Posterior cingulate gyrus (tissue), 11 donors: ENCODE data around the gene HEATR1.

ENCODE experiments used
- DNase-seq, 10 donors: peaks; one replicate each; pipeline versions ENCODE4 v3.0.0 to v3.0.0-alpha.2; 2020 to 2021; ENCODE audit warnings: mixed read lengths in 3 of 10
- intact Hi-C: fragments of 100-400 bp; cut with DNase I; formaldehyde crosslinking; loops from one replicate; pipeline ENCODE4 v1.15.1; 2023

The HEATR1 gene

GRCh38 chr1:236543065-236543669, 61.1 kb downstream of the HEATR1 start:
- DNase-seq: no peak
- intact Hi-C loops: no loop called here

- intact Hi-C loops: no loop called here
- DNase-seq: no peak
These were observed 62.6 kb downstream of the HEATR1 start for GRCh38 chr1:236541710-236542109.

GRCh38 chr1:236540813-236541465, 63.4 kb downstream of the HEATR1 start:
- no peak for DNase-seq
- intact Hi-C loops: no loop called here

GRCh38 chr1:236536540-236536939, 67.8 kb downstream of the HEATR1 start:
- no peak for DNase-seq
- intact Hi-C loops: no loop called here

- DNase-seq: no peak
- intact Hi-C loops: no loop called here
These were observed 68.6 kb downstream of the HEATR1 start for GRCh38 chr1:236535662-236536161.

- intact Hi-C loops: no loop called here
- no peak for DNase-seq
These were observed 69.1 kb downstream of the HEATR1 start for GRCh38 chr1:236535190-236535589.

GRCh38 chr1:236534151-236534651, 70.1 kb downstream of the HEATR1 start:
- no peak for DNase-seq
- intact Hi-C loops: no loop called here

- DNase-seq: no peak
- intact Hi-C loops: no loop called here
These were observed 71.5 kb downstream of the HEATR1 start for GRCh38 chr1:236532850-236533249.

- intact Hi-C loops: no loop called here
- no peak for DNase-seq
These were observed 73.4 kb downstream of the HEATR1 start for GRCh38 chr1:236530959-236531358.

- intact Hi-C loops: no loop called here
- no peak for DNase-seq
These were observed 74.0 kb downstream of the HEATR1 start for GRCh38 chr1:236530286-236530685.

GRCh38 chr1:236526079-236526478, 78.2 kb downstream of the HEATR1 start:
- DNase-seq: no peak
- intact Hi-C loops: no loop called here

GRCh38 chr1:236524895-236525184, 79.5 kb downstream of the HEATR1 start:
- intact Hi-C loops: no loop called here
- DNase-seq: no peak

GRCh38 chr1:236524142-236524894, 80.0 kb downstream of the HEATR1 start:
- peak in 5 of 10 donors; percentile 11 to 28 (median 24) for DNase-seq
- intact Hi-C loops: no loop called here

- DNase-seq: peak; percentile 79 to 98 (median 88)
- intact Hi-C loops: no loop called here
These were observed 80.6 kb downstream of the HEATR1 start, which contains the start of gene LGALS8 for GRCh38 chr1:236523704-236524141. LGALS8 (plus strand) TSS chr1:236523982; CDS start chr1:236526071, 2,089 bp downstream.

GRCh38 chr1:236522937-236523703, 81.2 kb downstream of the HEATR1 start:
- intact Hi-C loops: no loop called here
- DNase-seq: peak in 3 of 10 donors; percentile 10 to 24 (median 11)

GRCh38 chr1:236520445-236521005, 83.8 kb downstream of the HEATR1 start:
- DNase-seq: no peak
- intact Hi-C loops: no loop called here

- no peak for DNase-seq
- intact Hi-C loops: no loop called here
These were observed 86.0 kb downstream of the HEATR1 start for GRCh38 chr1:236518322-236518721.

- no peak for DNase-seq
These were observed 87.2 kb downstream of the HEATR1 start for GRCh38 chr1:236516929-236517704.

GRCh38 chr1:236515443-236515958, 88.8 kb downstream of the HEATR1 start:
- no peak for DNase-seq
- intact Hi-C loops: no loop called here

More at GRCh38 chr1:236516929-236517704, 87.2 kb downstream of the HEATR1 start:
- intact Hi-C loops: no loop called here
